IPS-15b (cell line): Measurements from ENCODE around the gene KLK2.

Experiments used
- H3K27me3 ChIP-seq: one replicate; pipeline ENCODE4 v1.6.1; 2013; ENCODE audit warnings: low read length; ENCODE audit not compliant: control insufficient read depth, insufficient read depth
- H3K36me3 ChIP-seq: one replicate; pipeline ENCODE4 v1.6.1; 2013; ENCODE audit warnings: low read length; ENCODE audit not compliant: control insufficient read depth, insufficient read depth
- H3K4me1 ChIP-seq: one replicate; pipeline ENCODE4 v1.6.1; 2013; ENCODE audit warnings: mild to moderate bottlenecking, low read length; ENCODE audit not compliant: control insufficient read depth, insufficient read depth
- H3K4me3 ChIP-seq: one replicate; pipeline ENCODE4 v1.5.1; 2013; ENCODE audit warnings: low read depth, low read length
- H3K9ac ChIP-seq: one replicate; pipeline ENCODE4 v1.6.1; 2013; ENCODE audit warnings: low read depth, mild to moderate bottlenecking, low read length
- H3K9me3 ChIP-seq: one replicate; pipeline ENCODE4 v1.6.1; 2013; ENCODE audit warnings: mild to moderate bottlenecking, low read length; ENCODE audit not compliant: control insufficient read depth, insufficient read depth

Gene KLK2

GRCh38 chr19:50873056-50873455 lies at the start of gene KLK2:
TSS of gene KLK2 (plus strand) at chr19:50873439. CDS start at chr19:50873474, 35 bp downstream.
- Histone ChIP-seq H3K4me3 (no peak within 1 kb of the TSS), H3K4me1 (no peaks in the 10 kb centered on the region), H3K27me3 (peaks cover 27% of the 10 kb centered on the region)

GRCh38 chr19:50826492-50827240 lies 46.6 kb upstream of the KLK2 start:
- Histone ChIP-seq H3K4me1 (peaks cover under 1% of the 10 kb centered on the region), H3K9ac (no peak overlapping the region), H3K4me3 (no peak overlapping the region), H3K36me3 (no peaks in the 10 kb centered on the region), H3K9me3 (no peaks in the 10 kb centered on the region), H3K27me3 (peaks cover 21% of the 10 kb centered on the region)

More at GRCh38 chr19:50873056-50873455, at the start of gene KLK2:
- Histone ChIP-seq H3K9me3 (no peaks in the 10 kb centered on the region), H3K36me3 (no peaks in the 10 kb centered on the region), H3K9ac (no peak within 1 kb of the TSS)

DNA sequence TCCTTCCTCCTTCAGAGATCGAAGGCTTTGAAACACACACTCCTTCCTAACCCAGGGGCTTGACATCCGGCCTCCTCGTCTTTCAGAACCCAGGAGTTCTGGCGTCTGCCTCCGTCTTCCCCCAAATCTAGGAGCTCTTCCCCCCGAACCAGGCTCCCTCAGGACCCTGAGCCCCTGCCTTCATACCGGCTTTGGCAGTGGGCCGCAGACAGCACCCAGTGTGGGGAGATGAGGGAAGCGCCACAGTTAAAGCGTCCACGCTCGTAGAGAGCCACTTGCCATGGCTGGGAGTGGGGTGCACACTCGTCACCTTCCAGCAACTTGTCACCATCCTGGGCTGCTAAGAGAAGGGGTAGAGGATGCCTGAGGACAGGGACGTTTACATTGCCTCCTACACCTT lies 45.8 kb upstream of the KLK2 start:
- H3K4me1 ChIP-seq: no peaks in the 10 kb centered on the region
- H3K9ac ChIP-seq: no peak overlapping the region
- no peaks in the 10 kb centered on the region for H3K9me3 ChIP-seq
- peaks cover 13% of the 10 kb centered on the region for H3K27me3 ChIP-seq
- H3K36me3 ChIP-seq: no peaks in the 10 kb centered on the region
- no peak overlapping the region for H3K4me3 ChIP-seq

GRCh38 chr19:50829801-50830200 lies 43.4 kb upstream of the KLK2 start:
- no peak overlapping the region for H3K4me3 ChIP-seq
- no peak overlapping the region for H3K9ac ChIP-seq
- H3K27me3 ChIP-seq: peaks cover 22% of the 10 kb centered on the region
- H3K9me3 ChIP-seq: no peaks in the 10 kb centered on the region
- H3K36me3 ChIP-seq: no peaks in the 10 kb centered on the region
- no peaks in the 10 kb centered on the region for H3K4me1 ChIP-seq

- Histone ChIP-seq H3K4me3 (no peak overlapping the region), H3K9ac (no peak overlapping the region), H3K4me1 (no peaks in the 10 kb centered on the region), H3K27me3 (peaks cover 28% of the 10 kb centered on the region), H3K36me3 (no peaks in the 10 kb centered on the region), H3K9me3 (no peaks in the 10 kb centered on the region)
Measured at GRCh38 chr19:50830266-50831025, 42.8 kb upstream of the KLK2 start.

DNA sequence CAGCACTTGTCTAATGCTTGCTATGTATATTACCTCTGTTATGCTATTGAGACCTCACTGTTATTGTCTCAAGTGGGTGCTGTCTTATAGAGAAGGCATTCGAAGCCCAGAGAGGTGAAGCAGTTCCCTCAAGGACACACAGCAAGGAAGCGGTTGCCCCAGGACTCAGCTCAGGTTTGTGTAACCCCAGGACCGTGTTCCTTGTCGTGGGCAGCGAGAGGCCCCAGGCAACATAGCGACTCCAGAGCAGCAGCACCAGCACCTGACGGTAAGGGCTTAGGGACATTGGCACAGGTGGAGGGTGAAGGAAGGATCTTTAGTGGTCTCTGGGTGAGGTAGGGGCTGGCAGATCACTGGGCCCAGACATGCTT lies 42.2 kb upstream of the KLK2 start:
- no peak overlapping the region for H3K4me3 ChIP-seq
- no peaks in the 10 kb centered on the region for H3K36me3 ChIP-seq
- H3K9me3 ChIP-seq: no peaks in the 10 kb centered on the region
- H3K4me1 ChIP-seq: no peaks in the 10 kb centered on the region
- no peak overlapping the region for H3K9ac ChIP-seq
- H3K27me3 ChIP-seq: peaks cover 31% of the 10 kb centered on the region

GRCh38 chr19:50832666-50833065 lies 40.6 kb upstream of the KLK2 start:
- Histone ChIP-seq H3K4me1 (no peaks in the 10 kb centered on the region), H3K36me3 (no peaks in the 10 kb centered on the region), H3K9me3 (no peaks in the 10 kb centered on the region), H3K4me3 (no peak overlapping the region), H3K9ac (no peak overlapping the region), H3K27me3 (peaks cover 42% of the 10 kb centered on the region)

DNA sequence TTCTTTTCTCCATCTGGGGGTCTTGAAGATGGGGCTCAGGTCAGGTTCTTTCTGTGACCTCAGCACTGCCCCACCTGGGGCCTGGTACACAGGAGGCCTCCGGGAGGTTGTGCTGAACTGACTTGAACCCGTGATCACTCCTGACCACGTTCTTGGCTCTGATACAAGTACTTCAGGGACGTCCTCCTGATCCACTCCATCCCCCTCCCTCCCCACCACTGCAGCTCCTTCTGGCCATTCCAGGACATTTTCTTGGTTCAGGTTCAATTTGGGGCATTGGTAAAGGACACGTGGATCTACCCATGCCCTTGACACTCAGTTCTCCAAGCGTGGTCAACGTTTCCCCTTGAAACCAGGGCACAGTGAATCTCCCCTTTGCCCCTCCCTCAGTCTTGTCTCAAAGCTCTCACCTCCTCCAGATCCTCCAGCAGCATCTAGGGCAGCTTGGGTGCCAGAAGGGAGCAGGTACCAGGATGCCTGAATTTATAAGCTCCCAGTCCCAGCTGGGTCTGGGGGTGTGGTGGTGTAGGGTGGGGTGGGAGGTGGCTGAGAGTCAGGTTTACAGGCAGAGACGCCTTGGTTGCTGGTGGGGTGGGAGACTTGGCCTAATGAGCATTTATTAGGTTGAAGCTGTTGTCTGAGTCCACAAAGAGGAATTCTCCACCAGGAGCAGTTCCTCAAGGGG lies 40.0 kb upstream of the KLK2 start, which contains the start of gene KLK15:
KLK15 (minus strand) TSS at position 458 of the 685 bp plus-strand sequence. CDS start 2,082 bp downstream, outside the sequence.
- no peaks in the 10 kb centered on the region for H3K36me3 ChIP-seq
- no peaks in the 10 kb centered on the region for H3K4me1 ChIP-seq
- H3K27me3 ChIP-seq: peaks cover 43% of the 10 kb centered on the region
- H3K9ac ChIP-seq: no peak within 1 kb of the TSS
- no peaks in the 10 kb centered on the region for H3K9me3 ChIP-seq
- H3K4me3 ChIP-seq: no peak within 1 kb of the TSS

- peaks cover 43% of the 10 kb centered on the region for H3K27me3 ChIP-seq
- H3K9ac ChIP-seq: no peak overlapping the region
- H3K36me3 ChIP-seq: no peaks in the 10 kb centered on the region
- no peaks in the 10 kb centered on the region for H3K4me1 ChIP-seq
- H3K4me3 ChIP-seq: no peak overlapping the region
- H3K9me3 ChIP-seq: no peaks in the 10 kb centered on the region
Measured at GRCh38 chr19:50833802-50834167, 39.5 kb upstream of the KLK2 start.

DNA sequence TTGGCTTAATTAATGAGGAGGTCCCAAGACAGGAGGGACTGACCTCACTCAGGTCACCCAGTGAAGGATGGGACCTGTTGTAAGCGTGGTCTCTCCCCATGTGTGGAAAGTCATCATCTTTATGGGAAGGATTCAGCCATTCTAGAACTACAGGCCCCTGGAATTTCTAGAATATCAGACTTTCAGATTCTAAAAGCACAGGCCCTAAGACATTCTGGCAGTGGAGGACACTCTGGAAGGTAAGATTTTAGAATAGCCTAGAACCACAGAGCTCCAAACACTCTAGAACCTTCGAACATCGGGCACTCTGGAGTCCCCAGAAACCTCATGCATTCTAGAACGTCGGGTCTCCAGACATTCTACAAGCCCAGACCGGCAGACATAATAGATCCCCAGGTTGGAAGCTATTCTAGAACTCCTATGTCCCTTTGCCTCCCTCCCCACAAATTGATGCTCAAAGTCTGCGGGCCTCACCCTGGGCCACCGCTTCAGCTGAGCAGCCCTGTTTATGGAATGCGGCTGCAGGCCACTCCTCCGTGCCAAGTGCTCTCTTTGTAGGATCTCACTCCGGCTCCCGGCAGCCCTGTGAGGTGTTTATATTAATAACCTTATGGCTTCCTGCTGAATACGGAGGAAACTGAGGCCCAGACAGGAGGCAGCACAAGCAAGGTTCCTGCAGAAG lies 38.0 kb upstream of the KLK2 start:
- no peaks in the 10 kb centered on the region for H3K9me3 ChIP-seq
- no peaks in the 10 kb centered on the region for H3K36me3 ChIP-seq
- H3K9ac ChIP-seq: no peak overlapping the region
- peak overlapping the region; percentile 87 for H3K4me3 ChIP-seq
- no peaks in the 10 kb centered on the region for H3K4me1 ChIP-seq
- peaks cover 48% of the 10 kb centered on the region for H3K27me3 ChIP-seq

GRCh38 chr19:50835785-50836542 lies 37.3 kb upstream of the KLK2 start:
- Histone ChIP-seq H3K36me3 (no peaks in the 10 kb centered on the region), H3K27me3 (peaks cover 55% of the 10 kb centered on the region), H3K4me3 (peak overlapping the region; percentile 87), H3K9me3 (no peaks in the 10 kb centered on the region), H3K4me1 (no peaks in the 10 kb centered on the region), H3K9ac (peak overlapping the region; percentile 60)
